GM23338 (cell line): Measurements from ENCODE around the gene AGAP3. TPM values are rescaled to one million over a fixed set of nuclear protein-coding genes. Genes with fewer than 3 reads are reported as not detected.

Experiments
- ATAC-seq: fragments of 200-7000 bp; cut with Tn5 transposase; 3 replicates; pipeline ENCODE4 v1.9.1; 2020
- DNase-seq: peaks from one replicate; pipeline ENCODE4 v3.0.0-alpha.2; 2015; ENCODE audit warnings: low spot score
- H2AFZ ChIP-seq: fragments of 200-600 bp; sonication (generic); 2 replicates; pipeline ENCODE4 v1.8.0; 2016; ENCODE audit warnings: antibody characterized with exemption, mild to moderate bottlenecking, moderate library complexity
- H3F3A ChIP-seq: fragments of 200-600 bp; sonication (generic); replicated peaks from 2 replicates; pipeline ENCODE4 v1.8.0; 2017; ENCODE audit warnings: antibody characterized with exemption, mixed run types, low read depth
- H3K27ac ChIP-seq: fragments of 200-600 bp; sonication (generic); 2 replicates; pipeline ENCODE4 v1.6.1; 2016; ENCODE audit warnings: low read depth
- H3K27me3 ChIP-seq: fragments of 200-600 bp; sonication (generic); 2 replicates; pipeline ENCODE4 v1.8.0; 2016; ENCODE audit warnings: mild to moderate bottlenecking, mixed run types, moderate library complexity; ENCODE audit not compliant: insufficient read depth
- H3K36me3 ChIP-seq: fragments of 200-600 bp; sonication (generic); 2 replicates; pipeline ENCODE4 v1.8.0; 2016; ENCODE audit warnings: mild to moderate bottlenecking; ENCODE audit not compliant: insufficient read depth
- H3K4me1 ChIP-seq: fragments of 200-600 bp; sonication (generic); 2 replicates; pipeline ENCODE4 v1.8.0; 2016; ENCODE audit warnings: mild to moderate bottlenecking, moderate library complexity; ENCODE audit not compliant: insufficient read depth
- H3K4me2 ChIP-seq: fragments of 200-600 bp; sonication (generic); 2 replicates; pipeline ENCODE4 v1.7.1; 2017; ENCODE audit warnings: mixed run types
- H3K4me3 ChIP-seq: fragments of 200-600 bp; sonication (generic); 2 replicates; pipeline ENCODE4 v1.6.1; 2016; ENCODE audit warnings: mixed run types
- H3K79me2 ChIP-seq: fragments of 200-600 bp; sonication (generic); replicated peaks from 2 replicates; pipeline ENCODE4 v1.8.0; 2017; ENCODE audit warnings: mild to moderate bottlenecking; ENCODE audit not compliant: insufficient read depth
- H3K9me2 ChIP-seq: fragments of 200-600 bp; sonication (generic); 2 replicates; pipeline ENCODE4 v1.8.0; 2017; ENCODE audit not compliant: insufficient read depth
- H4K20me1 ChIP-seq: fragments of 200-600 bp; sonication (generic); replicated peaks from 2 replicates; pipeline ENCODE4 v1.8.0; 2017; ENCODE audit warnings: mild to moderate bottlenecking; ENCODE audit not compliant: insufficient read depth
- H3K27ac Mint-ChIP-seq: 2 replicates; pipeline ENCODE4 v1.8.0; 2020; ENCODE audit warnings: inconsistent platforms, mild to moderate bottlenecking, moderate library complexity, mixed read lengths
- H3K27me3 Mint-ChIP-seq: 3 replicates; pipeline ENCODE4 v1.8.0; 2022; ENCODE audit warnings: low read depth, mild to moderate bottlenecking, moderate library complexity, mixed read lengths, inconsistent platforms; ENCODE audit not compliant: insufficient read depth, poor library complexity
- H3K36me3 Mint-ChIP-seq: 3 replicates; pipeline ENCODE4 v1.8.0; 2021; ENCODE audit warnings: low read depth, mild to moderate bottlenecking, inconsistent platforms, moderate library complexity, mixed read lengths
- H3K4me1 Mint-ChIP-seq: 3 replicates; pipeline ENCODE4 v1.8.0; 2020; ENCODE audit warnings: mild to moderate bottlenecking, inconsistent platforms, mixed read lengths
- H3K4me3 Mint-ChIP-seq: 3 replicates; pipeline ENCODE4 v1.8.0; 2021; ENCODE audit warnings: moderate library complexity, mild to moderate bottlenecking, inconsistent platforms, mixed read lengths
- H3K9me3 Mint-ChIP-seq: 3 replicates; pipeline ENCODE4 v1.8.0; 2020; ENCODE audit warnings: moderate library complexity, mild to moderate bottlenecking, inconsistent platforms, mixed read lengths
- CREB1 ChIP-seq: fragments of 250-450 bp; sonication (Bioruptor Pico); IDR thresholded peaks from 2 replicates; pipeline ENCODE4 v1.5.0; 2020; ENCODE audit warnings: low read depth, mild to moderate bottlenecking, moderate library complexity
- EZH2 ChIP-seq: fragments of 200-600 bp; sonication (generic); IDR thresholded peaks from one replicate; pipeline ENCODE4 v1.8.0; 2017; ENCODE audit warnings: antibody characterized with exemption, mild to moderate bottlenecking, low read depth; ENCODE audit not compliant: unreplicated experiment
- EZH2phosphoT487 ChIP-seq: fragments of 200-600 bp; sonication (generic); IDR thresholded peaks from one replicate; pipeline ENCODE4 v1.8.1; 2018; ENCODE audit warnings: antibody characterized with exemption; ENCODE audit not compliant: unreplicated experiment
- JUNB ChIP-seq: IDR thresholded peaks from one replicate; pipeline ENCODE4 v1.6.1; 2016; ENCODE audit warnings: antibody characterized with exemption; ENCODE audit not compliant: unreplicated experiment
- STAT1 ChIP-seq: IDR thresholded peaks from one replicate; pipeline ENCODE4 v1.6.1; 2016; ENCODE audit warnings: antibody characterized with exemption; ENCODE audit not compliant: unreplicated experiment
- ZNF114 ChIP-seq: fragments of 250-450 bp; sonication (Bioruptor Pico); IDR thresholded peaks from 2 replicates; pipeline ENCODE4 v1.5.0; 2020; ENCODE audit warnings: mild to moderate bottlenecking, moderate library complexity
- ZNF331 ChIP-seq: fragments of 250-450 bp; sonication (Bioruptor Pico); IDR thresholded peaks from 2 replicates; pipeline ENCODE4 v1.5.0; 2020; ENCODE audit warnings: low read depth, mild to moderate bottlenecking, moderate library complexity
- polyA plus RNA-seq: library from polyadenylated mRNA; unstranded; fragments of >200 nt; fragmentation: Nextera tagmentation; extraction: Ambion mirVana; gene quantifications from 2 replicates; pipeline ENCODE4 v1.2.1, GENCODE V29; 2016
- total RNA-seq: library from RNA; depleted of rRNA; stranded (reverse); fragments of >200 nt; shearing (Covaris generic); gene quantifications from 2 replicates; pipeline ENCODE4 v1.2.3, GENCODE V29; 2014
- TF ChIP-seq, protein P1 (sequence below), 2 experiments: fragments of 200-600 bp in 1 of 2; sonication (generic) in 1 of 2; conservative IDR thresholded peaks; 2 replicates each; pipeline versions ENCODE4 v1.5.1 to v1.6.1; 2016 to 2017; ENCODE audit warnings: antibody characterized with exemption in 2 of 2, low read depth in 2 of 2, mild to moderate bottlenecking in 2 of 2, moderate library complexity in 1 of 2
- TF ChIP-seq, protein P2 (sequence below): IDR thresholded peaks from 2 replicates; pipeline ENCODE4 v1.6.1; 2016; ENCODE audit warnings: antibody characterized with exemption
- TF ChIP-seq, protein P3 (sequence below): IDR thresholded peaks from one replicate; pipeline ENCODE4 v1.6.1; 2018; ENCODE audit warnings: antibody characterized with exemption; ENCODE audit not compliant: unreplicated experiment
- TF ChIP-seq, protein P4 (sequence below): fragments of 250-450 bp; sonication (Bioruptor Pico); IDR thresholded peaks from 2 replicates; pipeline ENCODE4 v1.5.0; 2020; ENCODE audit warnings: mild to moderate bottlenecking, moderate library complexity

AGAP3 gene
- total and polyA plus RNA-seq, 2 experiments from 2014 or later, result 24.0 to 39.2 TPM

DNA sequence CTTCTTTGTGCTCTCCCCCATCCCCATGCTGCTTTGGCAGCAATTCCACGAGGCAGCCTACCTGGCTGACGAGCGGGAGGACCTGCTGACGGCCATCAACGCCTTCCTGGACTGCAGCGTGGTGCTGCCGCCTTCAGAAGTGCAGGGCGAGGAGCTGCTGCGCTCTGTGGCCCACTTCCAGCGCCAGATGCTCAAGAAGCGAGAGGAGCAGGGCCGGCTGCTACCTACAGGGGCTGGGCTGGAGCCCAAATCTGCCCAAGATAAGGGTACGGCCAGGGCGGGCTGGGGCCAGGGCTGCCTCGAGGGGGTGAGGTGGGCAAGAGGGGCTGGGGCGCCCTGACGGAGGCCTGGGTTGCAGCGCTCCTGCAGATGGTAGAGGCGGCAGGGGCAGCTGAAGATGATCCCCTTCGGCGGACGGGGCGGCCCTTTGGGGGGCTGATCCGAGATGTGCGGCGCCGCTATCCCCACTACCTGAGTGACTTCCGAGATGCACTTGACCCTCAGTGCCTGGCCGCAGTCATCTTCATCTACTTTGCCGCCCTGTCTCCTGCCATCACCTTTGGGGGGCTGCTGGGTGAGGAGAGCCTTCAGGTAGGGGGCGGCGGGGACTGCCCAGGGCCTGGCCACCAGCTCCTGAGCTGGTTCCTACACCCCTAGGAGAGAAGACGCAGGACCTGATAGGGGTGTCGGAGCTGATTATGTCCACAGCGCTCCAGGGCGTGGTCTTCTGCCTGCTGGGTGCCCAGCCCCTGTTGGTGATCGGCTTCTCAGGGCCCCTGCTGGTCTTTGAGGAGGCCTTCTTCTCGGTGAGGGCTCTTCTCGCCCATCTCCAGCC, 15.0 kb upstream of the AGAP3 start:
- no peak for DNase-seq
- Mint-ChIP-seq H3K27me3 (peaks cover 26% of the 10 kb centered on the region), H3K36me3 (peaks cover 68% of the 10 kb centered on the region), H3K4me3 (no peak overlapping the region), H3K27ac (no peak overlapping the region), H3K4me1 (peaks cover 21% of the 10 kb centered on the region), H3K9me3 (no peaks in the 10 kb centered on the region)
- no peaks in the 10 kb centered on the region for H3K9me2 ChIP-seq
- TF ChIP-seq EZH2 (no peak), STAT1 (no peak), CREB1 (CRISPR knock-in tag) (no peak), ZNF114 (CRISPR knock-in tag) (no peak), ZNF331 (CRISPR knock-in tag) (no peak), EZH2phosphoT487 (no peak), JUNB (no peak)
- TF ChIP-seq, protein P1, sequence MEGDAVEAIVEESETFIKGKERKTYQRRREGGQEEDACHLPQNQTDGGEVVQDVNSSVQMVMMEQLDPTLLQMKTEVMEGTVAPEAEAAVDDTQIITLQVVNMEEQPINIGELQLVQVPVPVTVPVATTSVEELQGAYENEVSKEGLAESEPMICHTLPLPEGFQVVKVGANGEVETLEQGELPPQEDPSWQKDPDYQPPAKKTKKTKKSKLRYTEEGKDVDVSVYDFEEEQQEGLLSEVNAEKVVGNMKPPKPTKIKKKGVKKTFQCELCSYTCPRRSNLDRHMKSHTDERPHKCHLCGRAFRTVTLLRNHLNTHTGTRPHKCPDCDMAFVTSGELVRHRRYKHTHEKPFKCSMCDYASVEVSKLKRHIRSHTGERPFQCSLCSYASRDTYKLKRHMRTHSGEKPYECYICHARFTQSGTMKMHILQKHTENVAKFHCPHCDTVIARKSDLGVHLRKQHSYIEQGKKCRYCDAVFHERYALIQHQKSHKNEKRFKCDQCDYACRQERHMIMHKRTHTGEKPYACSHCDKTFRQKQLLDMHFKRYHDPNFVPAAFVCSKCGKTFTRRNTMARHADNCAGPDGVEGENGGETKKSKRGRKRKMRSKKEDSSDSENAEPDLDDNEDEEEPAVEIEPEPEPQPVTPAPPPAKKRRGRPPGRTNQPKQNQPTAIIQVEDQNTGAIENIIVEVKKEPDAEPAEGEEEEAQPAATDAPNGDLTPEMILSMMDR (conservative IDR thresholded peaks at IDR 0.05; ENCODE audit: low read depth in 2 of 2), result no peak
- TF ChIP-seq, protein P2, sequence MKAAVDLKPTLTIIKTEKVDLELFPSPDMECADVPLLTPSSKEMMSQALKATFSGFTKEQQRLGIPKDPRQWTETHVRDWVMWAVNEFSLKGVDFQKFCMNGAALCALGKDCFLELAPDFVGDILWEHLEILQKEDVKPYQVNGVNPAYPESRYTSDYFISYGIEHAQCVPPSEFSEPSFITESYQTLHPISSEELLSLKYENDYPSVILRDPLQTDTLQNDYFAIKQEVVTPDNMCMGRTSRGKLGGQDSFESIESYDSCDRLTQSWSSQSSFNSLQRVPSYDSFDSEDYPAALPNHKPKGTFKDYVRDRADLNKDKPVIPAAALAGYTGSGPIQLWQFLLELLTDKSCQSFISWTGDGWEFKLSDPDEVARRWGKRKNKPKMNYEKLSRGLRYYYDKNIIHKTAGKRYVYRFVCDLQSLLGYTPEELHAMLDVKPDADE, result no peak
- TF ChIP-seq, protein P3, sequence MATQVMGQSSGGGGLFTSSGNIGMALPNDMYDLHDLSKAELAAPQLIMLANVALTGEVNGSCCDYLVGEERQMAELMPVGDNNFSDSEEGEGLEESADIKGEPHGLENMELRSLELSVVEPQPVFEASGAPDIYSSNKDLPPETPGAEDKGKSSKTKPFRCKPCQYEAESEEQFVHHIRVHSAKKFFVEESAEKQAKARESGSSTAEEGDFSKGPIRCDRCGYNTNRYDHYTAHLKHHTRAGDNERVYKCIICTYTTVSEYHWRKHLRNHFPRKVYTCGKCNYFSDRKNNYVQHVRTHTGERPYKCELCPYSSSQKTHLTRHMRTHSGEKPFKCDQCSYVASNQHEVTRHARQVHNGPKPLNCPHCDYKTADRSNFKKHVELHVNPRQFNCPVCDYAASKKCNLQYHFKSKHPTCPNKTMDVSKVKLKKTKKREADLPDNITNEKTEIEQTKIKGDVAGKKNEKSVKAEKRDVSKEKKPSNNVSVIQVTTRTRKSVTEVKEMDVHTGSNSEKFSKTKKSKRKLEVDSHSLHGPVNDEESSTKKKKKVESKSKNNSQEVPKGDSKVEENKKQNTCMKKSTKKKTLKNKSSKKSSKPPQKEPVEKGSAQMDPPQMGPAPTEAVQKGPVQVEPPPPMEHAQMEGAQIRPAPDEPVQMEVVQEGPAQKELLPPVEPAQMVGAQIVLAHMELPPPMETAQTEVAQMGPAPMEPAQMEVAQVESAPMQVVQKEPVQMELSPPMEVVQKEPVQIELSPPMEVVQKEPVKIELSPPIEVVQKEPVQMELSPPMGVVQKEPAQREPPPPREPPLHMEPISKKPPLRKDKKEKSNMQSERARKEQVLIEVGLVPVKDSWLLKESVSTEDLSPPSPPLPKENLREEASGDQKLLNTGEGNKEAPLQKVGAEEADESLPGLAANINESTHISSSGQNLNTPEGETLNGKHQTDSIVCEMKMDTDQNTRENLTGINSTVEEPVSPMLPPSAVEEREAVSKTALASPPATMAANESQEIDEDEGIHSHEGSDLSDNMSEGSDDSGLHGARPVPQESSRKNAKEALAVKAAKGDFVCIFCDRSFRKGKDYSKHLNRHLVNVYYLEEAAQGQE, result no peak
- TF ChIP-seq, protein P4, sequence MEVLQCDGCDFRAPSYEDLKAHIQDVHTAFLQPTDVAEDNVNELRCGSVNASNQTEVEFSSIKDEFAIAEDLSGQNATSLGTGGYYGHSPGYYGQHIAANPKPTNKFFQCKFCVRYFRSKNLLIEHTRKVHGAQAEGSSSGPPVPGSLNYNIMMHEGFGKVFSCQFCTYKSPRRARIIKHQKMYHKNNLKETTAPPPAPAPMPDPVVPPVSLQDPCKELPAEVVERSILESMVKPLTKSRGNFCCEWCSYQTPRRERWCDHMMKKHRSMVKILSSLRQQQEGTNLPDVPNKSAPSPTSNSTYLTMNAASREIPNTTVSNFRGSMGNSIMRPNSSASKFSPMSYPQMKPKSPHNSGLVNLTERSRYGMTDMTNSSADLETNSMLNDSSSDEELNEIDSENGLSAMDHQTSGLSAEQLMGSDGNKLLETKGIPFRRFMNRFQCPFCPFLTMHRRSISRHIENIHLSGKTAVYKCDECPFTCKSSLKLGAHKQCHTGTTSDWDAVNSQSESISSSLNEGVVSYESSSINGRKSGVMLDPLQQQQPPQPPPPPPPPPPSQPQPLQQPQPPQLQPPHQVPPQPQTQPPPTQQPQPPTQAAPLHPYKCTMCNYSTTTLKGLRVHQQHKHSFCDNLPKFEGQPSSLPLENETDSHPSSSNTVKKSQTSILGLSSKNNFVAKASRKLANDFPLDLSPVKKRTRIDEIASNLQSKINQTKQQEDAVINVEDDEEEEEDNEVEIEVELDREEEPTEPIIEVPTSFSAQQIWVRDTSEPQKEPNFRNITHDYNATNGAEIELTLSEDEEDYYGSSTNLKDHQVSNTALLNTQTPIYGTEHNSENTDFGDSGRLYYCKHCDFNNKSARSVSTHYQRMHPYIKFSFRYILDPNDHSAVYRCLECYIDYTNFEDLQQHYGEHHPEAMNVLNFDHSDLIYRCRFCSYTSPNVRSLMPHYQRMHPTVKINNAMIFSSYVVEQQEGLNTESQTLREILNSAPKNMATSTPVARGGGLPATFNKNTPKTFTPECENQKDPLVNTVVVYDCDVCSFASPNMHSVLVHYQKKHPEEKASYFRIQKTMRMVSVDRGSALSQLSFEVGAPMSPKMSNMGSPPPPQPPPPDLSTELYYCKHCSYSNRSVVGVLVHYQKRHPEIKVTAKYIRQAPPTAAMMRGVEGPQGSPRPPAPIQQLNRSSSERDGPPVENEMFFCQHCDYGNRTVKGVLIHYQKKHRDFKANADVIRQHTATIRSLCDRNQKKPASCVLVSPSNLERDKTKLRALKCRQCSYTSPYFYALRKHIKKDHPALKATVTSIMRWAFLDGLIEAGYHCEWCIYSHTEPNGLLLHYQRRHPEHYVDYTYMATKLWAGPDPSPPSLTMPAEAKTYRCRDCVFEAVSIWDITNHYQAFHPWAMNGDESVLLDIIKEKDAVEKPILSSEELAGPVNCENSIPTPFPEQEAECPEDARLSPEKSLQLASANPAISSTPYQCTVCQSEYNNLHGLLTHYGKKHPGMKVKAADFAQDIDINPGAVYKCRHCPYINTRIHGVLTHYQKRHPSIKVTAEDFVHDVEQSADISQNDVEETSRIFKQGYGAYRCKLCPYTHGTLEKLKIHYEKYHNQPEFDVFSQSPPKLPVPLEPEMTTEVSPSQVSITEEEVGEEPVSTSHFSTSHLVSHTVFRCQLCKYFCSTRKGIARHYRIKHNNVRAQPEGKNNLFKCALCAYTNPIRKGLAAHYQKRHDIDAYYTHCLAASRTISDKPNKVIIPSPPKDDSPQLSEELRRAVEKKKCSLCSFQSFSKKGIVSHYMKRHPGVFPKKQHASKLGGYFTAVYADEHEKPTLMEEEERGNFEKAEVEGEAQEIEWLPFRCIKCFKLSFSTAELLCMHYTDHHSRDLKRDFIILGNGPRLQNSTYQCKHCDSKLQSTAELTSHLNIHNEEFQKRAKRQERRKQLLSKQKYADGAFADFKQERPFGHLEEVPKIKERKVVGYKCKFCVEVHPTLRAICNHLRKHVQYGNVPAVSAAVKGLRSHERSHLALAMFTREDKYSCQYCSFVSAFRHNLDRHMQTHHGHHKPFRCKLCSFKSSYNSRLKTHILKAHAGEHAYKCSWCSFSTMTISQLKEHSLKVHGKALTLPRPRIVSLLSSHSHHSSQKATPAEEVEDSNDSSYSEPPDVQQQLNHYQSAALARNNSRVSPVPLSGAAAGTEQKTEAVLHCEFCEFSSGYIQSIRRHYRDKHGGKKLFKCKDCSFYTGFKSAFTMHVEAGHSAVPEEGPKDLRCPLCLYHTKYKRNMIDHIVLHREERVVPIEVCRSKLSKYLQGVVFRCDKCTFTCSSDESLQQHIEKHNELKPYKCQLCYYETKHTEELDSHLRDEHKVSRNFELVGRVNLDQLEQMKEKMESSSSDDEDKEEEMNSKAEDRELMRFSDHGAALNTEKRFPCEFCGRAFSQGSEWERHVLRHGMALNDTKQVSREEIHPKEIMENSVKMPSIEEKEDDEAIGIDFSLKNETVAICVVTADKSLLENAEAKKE, result no peak
- H3K4me1 ChIP-seq, result peaks cover 13% of the 10 kb centered on the region
- no peaks in the 10 kb centered on the region for H3K79me2 ChIP-seq
- peaks cover under 1% of the 10 kb centered on the region; the same call in 1 of the 2 replicates for H4K20me1 ChIP-seq
- H3K27ac ChIP-seq, result no peak overlapping the region
- no peak for ATAC-seq
- 0 out of 2 replicates have a peak, but pooled peaks cover 5% of the 10 kb centered on the region for H3F3A ChIP-seq
- H3K27me3 ChIP-seq, result no peaks in the 10 kb centered on the region
- H3K36me3 ChIP-seq, result peaks cover 12% of the 10 kb centered on the region
- no peak overlapping the region for H3K4me2 ChIP-seq
- H3K4me3 ChIP-seq, result no peak overlapping the region
- H2AFZ ChIP-seq, result no peak overlapping the region
